ENCODE results near the gene ZFP69B.

ZFP69B gene

DNA sequence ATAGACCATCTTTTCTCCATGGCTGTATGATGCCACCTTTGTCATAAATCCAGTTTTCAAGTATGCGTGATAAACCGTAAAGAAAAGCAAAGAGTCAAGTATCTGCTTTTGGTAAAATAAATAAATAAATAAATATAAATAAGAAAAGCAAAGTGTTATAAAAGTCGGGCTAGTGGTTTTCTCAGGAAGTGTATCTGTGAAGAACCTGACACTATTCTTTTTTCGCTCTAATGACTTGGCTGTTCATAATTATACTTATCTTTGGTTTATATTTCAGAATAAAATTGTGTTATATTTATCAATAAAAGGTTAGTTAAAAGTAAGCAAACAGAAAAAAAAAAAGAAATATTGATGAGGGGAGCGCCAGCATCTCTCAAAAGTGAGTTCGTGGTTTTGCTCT is 57.7 kb downstream of the ZFP69B start:
- no peak for DNase-seq (ENCODE audit: extremely low read depth, low read depth)

DNA sequence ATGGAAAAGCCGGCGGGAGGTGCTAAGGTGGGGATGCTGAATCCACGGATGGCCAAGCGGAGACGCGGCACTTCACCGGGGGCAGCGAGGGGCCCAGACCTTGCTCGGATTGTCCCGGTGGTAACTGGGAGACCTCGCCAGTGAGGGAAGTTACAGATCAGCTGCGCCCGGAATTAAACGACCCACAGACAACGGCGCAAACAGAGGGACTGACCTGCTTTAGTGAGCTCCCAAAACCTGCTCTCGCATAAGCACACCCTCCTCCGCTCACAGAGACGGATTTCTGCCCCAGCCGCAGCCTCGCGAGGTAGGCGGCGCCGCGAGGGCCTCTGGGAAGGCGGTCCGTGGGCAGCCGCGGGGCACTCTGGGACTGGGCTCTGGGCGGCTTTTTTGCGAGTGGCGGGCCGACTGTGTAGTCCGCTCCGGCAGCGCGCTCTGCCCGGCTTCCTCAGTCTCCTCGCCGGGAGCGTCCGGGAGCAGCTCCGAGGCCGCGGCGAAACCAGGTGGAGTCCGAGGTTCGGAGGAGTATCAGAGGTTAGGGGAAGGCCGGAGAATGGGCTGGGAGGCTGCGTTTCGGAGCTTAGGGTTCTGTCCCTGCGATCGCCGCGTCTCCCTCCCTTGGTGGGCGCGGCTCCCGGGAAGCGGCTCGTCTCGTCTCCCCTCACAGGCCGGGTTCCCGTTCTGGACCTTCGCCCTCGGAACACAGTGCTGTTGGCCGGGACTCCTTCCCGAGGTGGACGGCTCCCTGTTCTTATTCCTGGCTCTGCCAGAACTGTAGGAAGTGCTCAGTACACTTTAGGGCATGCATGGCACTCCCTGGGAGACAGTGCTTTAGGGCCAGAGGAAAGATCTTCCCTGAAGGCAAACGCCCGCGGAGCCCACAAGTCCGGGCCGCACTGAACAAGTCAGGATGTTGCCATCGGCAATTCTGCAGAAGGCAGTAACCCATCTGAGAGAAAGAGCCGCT is 58.4 kb downstream of the ZFP69B start, which contains the start of gene EXO5:
Gene EXO5, plus strand, starts transcription at position 393 of the 967 bp plus-strand sequence. CDS start 5,778 bp downstream, outside the sequence.
- no peak for DNase-seq (ENCODE audit: extremely low read depth, low read depth)
- TF ChIP-seq, protein P1, sequence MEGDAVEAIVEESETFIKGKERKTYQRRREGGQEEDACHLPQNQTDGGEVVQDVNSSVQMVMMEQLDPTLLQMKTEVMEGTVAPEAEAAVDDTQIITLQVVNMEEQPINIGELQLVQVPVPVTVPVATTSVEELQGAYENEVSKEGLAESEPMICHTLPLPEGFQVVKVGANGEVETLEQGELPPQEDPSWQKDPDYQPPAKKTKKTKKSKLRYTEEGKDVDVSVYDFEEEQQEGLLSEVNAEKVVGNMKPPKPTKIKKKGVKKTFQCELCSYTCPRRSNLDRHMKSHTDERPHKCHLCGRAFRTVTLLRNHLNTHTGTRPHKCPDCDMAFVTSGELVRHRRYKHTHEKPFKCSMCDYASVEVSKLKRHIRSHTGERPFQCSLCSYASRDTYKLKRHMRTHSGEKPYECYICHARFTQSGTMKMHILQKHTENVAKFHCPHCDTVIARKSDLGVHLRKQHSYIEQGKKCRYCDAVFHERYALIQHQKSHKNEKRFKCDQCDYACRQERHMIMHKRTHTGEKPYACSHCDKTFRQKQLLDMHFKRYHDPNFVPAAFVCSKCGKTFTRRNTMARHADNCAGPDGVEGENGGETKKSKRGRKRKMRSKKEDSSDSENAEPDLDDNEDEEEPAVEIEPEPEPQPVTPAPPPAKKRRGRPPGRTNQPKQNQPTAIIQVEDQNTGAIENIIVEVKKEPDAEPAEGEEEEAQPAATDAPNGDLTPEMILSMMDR (IDR thresholded peaks at IDR 0.05; ENCODE audit: low read depth, low read length): no peak

More for the DNA sequence above, 57.7 kb downstream of the ZFP69B start:
- TF ChIP-seq, protein P1 (IDR thresholded peaks at IDR 0.05; ENCODE audit: low read depth, low read length): no peak
